NCI-H1930 (cell line): ENCODE data around the gene HPS4.
"Not testable (repeated sequence)": the region's sequence is repeated elsewhere in the genome, so short reads cannot be mapped to it uniquely, and the experiment has no call there.

ENCODE experiments used
- DNase-seq, 2 experiments: peaks; one replicate each; lab custom pipeline; 2025; lab: John Stamatoyannopoulos, UW

The HPS4 gene

DNA sequence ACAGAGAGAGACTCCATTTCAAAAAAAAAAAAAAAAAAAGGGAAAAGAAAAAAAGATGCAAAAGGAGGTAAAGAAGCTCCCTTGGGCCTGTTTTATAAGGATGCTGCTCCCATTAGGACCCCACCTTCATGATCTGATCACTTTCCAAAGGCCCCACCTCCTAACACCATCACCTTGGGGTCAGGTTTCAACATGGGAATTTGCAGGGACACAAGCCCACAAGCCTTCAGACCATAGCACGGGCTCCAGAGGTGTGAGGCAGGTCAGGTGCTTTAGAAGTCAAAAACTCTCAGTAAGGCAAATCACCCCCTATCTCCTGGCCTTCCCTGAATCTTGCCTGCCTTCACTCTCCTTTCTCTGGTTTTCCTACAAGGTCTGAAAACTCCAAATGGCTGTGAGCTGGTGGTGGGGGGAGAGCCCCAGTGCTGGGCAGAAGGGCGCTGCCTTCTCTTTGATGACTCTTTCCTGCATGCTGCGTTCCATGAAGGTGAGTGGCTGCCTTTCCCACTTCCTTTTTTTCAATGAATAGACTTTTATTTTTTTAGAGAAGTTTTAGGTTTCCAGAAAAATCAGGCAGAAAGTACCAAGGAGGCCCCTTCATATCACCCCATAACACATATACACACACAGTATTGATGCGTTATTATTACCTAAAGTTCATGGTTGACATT is 41.4 kb downstream of the HPS4 start:
- DNase-seq: no peak

GRCh38 chr22:26439559-26439958 is 44.0 kb downstream of the HPS4 start:
- DNase-seq: no peak

DNA sequence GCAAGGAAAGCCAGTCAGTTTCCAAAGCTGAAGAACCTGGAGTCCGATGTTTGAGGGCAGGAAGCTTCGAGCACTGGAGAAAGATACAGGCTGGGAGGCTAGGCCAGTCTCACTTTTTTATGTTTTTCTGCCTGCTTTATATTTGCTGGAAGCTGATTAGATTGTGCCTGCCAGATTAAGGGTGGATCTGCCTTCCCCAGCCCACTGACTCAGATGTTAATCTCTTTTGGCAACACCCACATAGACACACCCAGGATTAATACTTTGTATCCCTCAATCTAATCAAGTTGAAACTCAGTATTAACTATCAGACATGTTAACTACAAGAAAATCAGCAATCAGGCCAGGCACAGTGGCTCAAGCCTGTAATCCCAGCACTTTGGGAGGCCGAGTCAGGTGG is 44.8 kb downstream of the HPS4 start:
- DNase-seq: not testable (repeated sequence)

GRCh38 chr22:26437694-26438392 is 45.7 kb downstream of the HPS4 start:
- no peak for DNase-seq

DNA sequence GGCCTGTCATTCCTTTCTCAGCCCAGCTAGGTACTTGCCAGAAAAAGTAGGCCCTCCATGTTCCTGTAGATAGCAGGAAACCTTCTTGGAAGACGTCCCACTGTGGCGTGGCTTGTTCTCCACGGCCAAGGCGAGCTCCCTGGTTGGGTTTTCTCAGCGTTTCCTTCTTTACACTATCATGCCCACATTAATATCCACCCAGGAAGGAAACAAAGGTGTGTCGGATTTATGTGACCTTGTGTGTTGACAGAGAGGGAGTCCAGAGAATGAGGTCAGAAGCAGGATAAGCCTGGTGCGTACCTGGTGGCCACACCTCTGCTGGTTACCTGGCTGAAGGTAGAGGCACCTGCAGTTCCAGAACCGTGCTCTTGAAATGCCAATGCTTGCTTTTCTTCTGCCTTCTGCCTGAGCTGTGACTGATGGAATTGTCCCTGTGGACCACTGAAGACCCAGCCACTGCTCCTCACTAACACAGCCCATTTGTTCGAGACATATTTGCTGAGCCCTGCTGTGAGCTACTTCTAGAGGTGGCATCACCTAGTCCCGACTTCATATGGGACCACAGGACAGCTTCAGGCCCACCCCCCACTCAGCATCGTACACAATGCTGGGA is 46.6 kb downstream of the HPS4 start:
- no peak for DNase-seq

- no peak for DNase-seq
Observed at GRCh38 chr22:26435327-26436093, 48.1 kb downstream of the HPS4 start.

DNA sequence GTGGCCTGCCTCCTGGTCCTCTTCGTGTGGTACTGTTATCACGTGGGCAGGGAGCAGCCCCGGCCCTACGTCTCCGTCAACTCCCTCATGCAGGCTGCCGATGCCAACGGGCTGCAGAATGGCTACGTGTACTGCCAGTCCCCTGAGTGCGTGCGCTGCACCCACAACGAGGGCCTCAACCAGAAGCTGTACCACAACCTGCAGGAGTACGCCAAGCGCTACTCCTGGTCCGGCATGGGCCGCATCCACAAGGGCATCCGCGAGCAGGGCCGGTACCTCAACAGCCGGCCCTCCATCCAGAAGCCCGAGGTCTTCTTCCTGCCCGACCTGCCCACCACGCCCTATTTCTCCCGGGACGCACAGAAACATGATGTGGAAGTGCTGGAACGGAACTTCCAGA is 49.8 kb downstream of the HPS4 start:
- DNase-seq: no peak

DNA sequence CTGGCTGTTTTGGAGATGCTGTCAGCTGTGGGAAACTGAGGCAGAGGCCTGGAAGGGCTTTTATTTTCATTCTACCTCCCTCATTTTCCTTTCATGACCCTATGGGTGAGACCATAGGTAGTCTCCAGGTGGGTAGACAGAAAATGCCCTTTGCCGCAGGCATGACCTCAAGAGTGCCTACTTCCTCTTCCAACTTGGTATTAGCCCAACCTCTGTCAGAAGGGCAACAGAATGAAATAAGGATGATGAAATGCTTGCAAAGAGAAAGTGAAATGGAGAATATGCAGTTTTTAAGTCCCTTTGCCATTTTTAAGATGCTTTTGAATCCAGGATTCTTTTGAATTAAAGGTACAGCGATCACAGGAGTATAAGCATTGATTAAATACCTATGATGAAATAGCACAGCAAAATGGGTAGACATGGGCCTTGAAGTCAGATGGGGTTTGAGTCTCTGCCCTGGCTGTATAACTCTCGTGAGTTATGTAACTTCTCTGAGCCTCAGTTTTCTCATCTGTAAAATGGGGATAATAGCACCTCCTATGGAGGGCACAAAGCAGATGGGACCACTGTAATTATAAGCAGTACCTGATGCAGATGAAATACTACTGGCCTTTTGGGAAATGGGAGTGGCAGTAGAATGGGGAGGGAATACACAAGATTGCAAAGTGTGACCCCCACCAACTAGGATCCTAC is 50.8 kb downstream of the HPS4 start:
- DNase-seq: no peak

- DNase-seq: no peak
Observed at GRCh38 chr22:26431261-26431995, 52.2 kb downstream of the HPS4 start.

DNA sequence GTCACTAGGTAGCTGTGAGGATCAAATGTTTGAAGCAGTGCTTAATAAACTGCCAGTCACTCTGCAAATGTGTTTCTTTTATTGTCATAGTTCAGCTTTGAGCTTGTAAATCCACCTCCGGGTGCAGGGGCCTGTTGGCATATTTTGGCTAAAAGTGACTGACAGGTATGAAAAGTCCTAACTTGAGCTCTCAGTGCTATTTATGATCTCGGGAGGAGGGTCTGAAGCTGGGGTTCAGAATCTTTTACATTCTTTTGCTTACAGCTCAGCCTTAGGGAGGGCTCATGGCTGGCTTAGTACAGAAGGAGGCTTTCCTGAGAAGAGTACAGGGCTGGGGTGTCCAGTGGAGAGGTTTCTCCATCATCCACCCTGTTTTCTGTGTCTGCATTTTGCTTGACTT is 53.0 kb downstream of the HPS4 start:
- DNase-seq: no peak

GRCh38 chr22:26429458-26430286 is 53.9 kb downstream of the HPS4 start:
- DNase-seq: no peak

- peak; percentile 61 to 79 for DNase-seq
Observed at GRCh38 chr22:26428515-26429457, 54.8 kb downstream of the HPS4 start, which contains the start of gene ASPHD2. Gene ASPHD2 (plus strand): TSS chr22:26429260. CDS start chr22:26433616, 4,356 bp downstream.

- DNase-seq: no peak
Observed at GRCh38 chr22:26426924-26427323, 56.7 kb downstream of the HPS4 start.

DNA sequence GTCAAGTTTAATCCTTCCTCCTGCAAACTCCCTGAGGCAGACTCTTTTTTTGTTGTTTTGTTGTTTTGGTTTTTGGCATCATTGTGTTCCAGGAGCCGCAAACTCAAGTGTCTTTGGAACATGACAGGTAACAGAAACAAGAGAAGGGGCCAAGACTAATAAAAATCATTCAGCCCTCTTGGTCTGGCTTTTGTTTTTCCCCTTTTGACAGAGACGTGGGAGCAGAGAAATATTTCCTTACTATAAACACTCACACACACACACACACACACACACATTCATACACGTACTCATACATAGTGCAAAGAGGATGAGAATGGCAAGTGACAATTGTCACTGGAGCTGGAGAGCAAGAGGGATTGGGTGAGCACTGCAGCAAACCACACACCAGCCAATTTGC is 65.0 kb downstream of the HPS4 start:
- DNase-seq: no peak

GRCh38 chr22:26417406-26417805 is 66.2 kb downstream of the HPS4 start:
- DNase-seq: no peak

DNA sequence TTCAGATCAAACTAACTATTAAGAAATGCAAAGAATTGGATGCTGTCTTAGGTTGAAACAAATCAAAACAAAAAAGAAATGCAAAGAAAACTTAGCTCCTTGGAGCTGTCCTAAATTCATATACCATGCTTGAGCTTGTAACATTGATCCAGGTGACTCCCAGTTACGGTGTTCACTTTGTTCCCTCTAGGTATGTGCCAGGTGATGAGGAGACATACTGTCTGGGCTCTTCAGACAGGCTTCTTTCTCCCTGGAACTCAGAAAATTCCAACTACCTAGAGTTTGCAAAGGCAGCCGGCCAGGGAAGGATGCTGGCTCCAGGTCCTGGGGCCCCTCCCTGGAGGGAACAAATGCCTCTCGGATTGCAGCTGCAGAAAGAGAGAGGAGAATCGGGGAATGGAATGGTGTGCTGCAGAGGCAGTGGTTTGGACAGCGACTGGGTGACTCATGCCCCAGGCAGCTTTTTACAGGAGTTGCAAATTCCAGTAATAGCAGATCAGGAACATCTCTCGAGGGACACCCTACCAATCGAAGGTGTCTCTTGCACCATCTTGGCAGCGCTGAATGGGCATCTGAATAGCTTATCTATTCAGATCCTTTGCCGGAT is 66.8 kb downstream of the HPS4 start:
- no peak for DNase-seq

DNA sequence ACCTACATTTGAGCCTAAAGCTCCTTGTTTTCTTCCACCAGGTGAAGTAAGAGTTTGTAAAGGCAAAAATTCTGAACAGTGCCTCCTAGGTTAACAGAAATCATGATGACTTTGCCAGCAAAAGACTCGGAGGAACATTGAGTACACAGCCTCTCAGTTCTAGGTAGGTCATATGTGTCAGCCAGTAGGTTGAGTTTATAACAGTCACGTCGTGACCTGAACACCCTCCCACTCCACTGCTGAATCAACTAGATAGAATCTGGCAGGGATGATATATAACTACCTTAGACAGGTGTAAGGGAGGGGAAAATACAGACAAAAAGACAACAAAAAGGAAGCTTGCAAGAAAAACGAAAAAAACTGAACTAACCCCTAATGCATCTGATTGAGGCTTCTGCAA is 67.3 kb downstream of the HPS4 start:
- no peak for DNase-seq

DNA sequence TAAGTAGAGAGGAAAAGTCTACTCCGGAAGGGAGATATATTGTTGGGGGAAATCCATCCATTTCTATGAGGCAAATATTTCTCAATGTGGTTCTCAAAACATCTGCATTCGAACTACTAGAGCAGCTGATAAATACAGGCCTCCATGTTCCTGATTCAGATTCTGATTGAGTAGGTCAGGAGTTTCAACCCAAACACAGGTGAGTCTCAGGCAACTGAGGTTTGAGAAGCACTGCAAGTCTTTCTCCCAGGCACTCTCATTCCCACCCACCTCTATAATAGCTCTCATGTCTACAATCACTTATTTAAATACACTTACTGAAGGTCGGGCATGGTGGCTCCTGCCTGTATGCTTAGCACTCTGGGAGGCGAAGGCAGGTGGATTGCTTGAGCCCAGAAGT is 69.2 kb downstream of the HPS4 start:
- no peak for DNase-seq

DNA sequence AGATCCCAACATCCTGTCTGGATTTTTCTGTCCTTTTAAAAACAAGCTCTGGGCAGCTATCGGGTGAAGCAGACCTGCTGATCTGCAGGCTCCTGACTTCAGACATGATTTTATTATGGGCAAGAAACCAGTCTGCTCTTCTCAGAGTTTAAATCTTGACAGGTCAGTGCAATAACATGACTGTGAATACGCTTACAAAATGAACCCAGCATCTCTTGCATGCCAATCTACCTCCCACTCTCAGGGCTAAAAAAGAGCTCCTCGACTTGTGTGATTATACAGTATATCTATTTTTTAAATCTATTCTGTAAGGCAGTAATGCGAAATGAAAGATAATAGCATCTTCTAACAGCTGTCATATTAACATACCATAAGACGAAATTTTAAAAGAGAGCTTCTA is 73.2 kb downstream of the HPS4 start:
- DNase-seq: no peak
